ENCODE measurements around the gene KIF13A.
"Not testable (repeated sequence)": the region's sequence is repeated elsewhere in the genome, so short reads cannot be mapped to it uniquely, and the experiment has no call there.

The KIF13A gene

DNA sequence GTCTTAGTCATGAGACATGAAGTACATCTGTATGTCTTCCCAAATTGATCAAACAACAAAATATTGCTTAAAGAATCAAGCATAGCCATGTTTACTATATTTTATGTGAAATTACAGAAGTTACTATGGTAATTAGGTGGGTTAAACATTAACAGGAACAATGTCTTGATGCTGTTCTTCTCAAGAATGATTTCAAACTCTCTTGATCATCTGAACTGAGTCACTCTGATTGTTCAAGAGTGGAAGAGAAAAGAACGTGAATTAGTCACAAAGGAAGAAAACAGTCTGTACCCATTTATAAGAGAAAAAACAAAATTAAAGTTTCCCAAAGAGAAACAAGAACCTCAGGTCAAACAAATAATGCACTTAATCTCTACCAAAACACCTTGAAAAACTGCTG, 218.6 kb downstream of the KIF13A start:
- DNase-seq, result no peak

GRCh38 chr6:17768388-17768787, 219.0 kb downstream of the KIF13A start:
- no peak for DNase-seq

- no peak for DNase-seq
These were observed 224.8 kb downstream of the KIF13A start for GRCh38 chr6:17762651-17763050.

GRCh38 chr6:17758119-17758518, 229.3 kb downstream of the KIF13A start:
- no peak for DNase-seq

DNA sequence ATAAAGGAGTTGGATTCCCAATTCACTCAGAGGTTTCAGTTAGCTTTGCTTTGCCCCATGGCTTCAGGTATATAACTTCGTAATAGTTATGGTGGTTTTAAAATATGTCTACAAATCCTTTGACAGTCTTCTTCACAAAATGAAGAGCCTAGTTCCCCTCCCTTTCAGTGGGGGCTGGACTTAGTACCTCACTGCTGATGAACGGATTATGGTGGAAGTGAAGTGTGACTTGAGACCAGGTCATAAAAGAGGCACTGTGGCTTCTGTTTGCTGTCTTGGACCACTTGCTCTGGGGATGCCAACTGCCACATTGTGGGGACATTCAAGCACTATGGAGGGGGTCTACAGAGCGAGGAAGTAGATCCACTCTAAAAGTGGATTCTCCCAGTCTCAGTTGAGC, 233.2 kb downstream of the KIF13A start:
- no peak for DNase-seq

- not testable (repeated sequence) for DNase-seq
These were observed 242.1 kb downstream of the KIF13A start for GRCh38 chr6:17745324-17745723.

DNA sequence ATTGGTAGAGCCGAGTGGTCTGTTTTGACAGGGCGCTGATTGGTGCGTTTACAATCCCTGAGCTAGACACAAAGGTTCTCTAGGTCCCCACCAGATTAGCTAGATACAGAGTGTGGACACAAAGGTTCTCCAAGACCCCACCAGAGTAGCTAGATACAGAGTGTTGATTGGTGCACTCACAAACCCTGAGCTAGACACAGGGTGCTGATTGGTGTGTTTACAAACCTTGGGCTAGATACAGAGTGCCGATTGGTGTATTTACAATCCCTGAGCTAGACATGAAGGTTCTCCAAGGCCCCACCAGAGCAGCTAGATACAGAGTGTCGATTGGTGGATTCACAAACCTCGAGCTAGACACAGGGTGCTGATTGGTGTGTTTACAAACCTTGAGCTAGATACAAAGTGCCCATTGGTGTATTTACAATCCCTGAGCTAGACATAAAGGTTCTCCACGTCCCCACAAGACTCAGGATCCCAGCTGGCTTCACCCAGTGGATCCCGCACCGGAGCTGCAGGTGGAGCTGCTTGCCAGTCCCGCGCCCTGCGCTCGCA, 242.6 kb downstream of the KIF13A start:
- DNase-seq, result not testable (repeated sequence)

GRCh38 chr6:17744019-17744756, 243.2 kb downstream of the KIF13A start:
- no peak for DNase-seq

DNA sequence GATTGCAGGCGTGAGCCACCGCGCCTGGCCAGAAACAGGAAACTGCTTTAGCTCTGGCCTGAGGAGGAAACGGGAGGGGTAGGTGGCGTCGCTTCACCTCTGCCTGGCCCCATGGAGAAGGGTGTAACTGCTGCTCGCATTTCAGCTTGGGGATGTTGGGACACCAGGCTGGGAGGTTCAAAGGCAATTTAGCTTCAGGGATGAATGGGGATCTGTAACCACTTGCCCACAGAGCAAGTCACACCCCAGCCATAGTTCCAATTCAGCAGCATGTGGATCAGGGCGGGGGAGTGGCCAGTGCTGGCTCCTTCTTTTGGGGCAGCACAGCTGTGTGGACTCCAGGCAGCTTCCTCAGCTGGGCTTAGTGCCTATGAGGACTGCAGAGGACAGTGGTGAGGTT, 245.9 kb downstream of the KIF13A start:
- no peak for DNase-seq

DNA sequence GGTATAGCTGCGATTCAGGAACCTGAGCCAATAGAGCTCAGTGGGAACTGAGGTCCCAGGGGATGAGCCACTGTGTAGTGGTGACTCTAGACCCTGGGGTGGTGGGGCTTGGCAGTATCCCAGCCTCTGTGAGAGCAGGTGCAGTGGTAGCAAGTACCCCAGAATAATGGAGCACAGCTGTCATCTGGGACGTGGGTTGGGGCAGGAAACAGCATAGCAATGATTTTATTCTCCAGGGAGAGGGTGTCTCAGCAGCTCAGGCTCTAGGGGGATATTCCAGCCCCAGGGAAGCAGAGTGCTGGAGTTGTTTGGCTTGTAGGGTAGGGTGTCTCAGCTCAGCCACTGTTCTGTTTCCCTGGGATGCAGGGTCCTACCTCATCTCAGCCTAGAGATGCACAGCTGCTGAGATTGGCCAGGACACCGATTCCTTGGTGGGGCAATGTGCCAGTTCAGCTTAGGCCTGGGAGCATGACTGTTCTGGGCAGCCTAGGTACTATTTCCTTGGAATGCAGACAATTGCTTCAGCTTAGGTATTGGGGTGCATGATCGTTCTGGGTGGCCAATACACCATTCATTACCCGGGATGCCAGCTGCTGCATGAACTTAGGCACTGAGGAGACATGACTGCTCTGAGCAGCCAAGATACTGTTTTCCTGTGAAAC, 246.7 kb downstream of the KIF13A start:
- DNase-seq, result no peak

GRCh38 chr6:17737704-17738252, 249.7 kb downstream of the KIF13A start:
- DNase-seq, result no peak

- not testable (repeated sequence) for DNase-seq
These were observed 252.1 kb downstream of the KIF13A start for GRCh38 chr6:17735311-17735710.

DNA sequence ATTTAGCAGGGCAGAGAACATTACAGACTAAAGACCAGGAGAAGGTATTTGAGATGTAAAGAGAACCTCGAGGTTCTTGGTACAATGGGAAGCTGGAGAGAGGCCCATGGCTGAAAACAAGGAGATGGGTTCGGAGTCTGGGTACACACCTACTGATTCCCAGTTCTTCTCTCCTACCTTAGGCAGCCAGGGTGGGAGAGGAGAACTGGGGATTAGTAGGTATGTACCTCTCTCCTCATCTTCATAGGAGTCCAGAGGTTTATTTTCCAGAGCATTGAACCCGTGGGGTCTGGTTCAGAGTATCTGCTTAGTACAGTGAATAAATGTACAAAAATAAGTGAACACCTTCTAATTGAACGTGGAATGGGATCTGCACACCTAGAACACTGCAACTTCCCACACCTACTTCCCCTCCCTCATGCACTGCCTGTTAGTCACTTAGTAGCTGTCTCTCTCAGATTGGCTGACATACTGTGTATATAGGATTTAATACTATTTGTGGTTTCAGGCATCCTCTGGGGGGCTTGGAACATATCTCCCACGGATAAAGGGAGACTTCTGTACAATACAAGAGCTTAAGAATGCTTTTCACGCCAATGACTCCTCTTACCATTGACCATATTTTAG, 257.2 kb downstream of the KIF13A start:
- DNase-seq, result no peak

GRCh38 chr6:17729223-17730077, 258.0 kb downstream of the KIF13A start:
- DNase-seq, result no peak

- DNase-seq, result no peak
These were observed 258.7 kb downstream of the KIF13A start for GRCh38 chr6:17728551-17729222.

DNA sequence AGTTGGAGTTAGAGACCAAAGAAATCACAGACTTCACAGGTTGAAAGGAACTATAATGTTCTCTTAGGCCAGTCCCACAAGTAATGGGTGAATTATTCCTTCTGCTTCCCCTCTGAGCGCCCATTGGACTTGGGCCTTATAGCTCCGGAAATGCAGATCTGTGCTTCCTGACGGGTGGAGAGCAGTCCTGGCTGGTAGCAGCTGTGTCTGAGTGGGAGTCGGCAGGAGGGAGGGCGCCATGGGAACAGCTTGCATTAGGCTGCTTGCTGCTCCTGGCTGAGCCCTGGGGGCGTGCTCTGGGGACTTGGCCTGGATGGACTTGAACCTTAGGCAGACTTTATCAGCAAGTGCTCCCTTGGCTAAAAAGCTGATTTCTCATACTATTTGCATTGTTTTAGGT, 262.4 kb downstream of the KIF13A start:
- DNase-seq, result peak in 1 of 2 donors; percentile 3

DNA sequence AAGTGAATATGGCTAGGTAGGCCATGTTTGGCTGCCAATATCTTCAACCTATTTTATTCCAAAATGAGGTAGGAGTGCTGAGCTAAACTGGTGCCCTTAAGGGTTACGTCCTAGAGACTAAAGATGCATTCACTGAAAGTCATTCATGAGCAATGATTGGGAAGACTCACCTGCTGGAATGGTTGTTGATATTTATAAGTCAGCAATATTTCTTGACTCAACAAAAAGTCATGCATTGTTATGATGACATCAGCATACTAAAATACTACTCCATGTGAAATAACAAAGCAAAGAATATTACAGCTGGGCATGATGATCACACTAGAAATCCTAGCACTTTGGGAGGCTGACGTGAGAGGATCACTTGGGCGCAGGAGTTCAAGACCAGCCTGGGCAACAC, 263.1 kb downstream of the KIF13A start:
- DNase-seq, result no peak

GRCh38 chr6:17721671-17722070, 265.8 kb downstream of the KIF13A start:
- DNase-seq, result no peak

DNA sequence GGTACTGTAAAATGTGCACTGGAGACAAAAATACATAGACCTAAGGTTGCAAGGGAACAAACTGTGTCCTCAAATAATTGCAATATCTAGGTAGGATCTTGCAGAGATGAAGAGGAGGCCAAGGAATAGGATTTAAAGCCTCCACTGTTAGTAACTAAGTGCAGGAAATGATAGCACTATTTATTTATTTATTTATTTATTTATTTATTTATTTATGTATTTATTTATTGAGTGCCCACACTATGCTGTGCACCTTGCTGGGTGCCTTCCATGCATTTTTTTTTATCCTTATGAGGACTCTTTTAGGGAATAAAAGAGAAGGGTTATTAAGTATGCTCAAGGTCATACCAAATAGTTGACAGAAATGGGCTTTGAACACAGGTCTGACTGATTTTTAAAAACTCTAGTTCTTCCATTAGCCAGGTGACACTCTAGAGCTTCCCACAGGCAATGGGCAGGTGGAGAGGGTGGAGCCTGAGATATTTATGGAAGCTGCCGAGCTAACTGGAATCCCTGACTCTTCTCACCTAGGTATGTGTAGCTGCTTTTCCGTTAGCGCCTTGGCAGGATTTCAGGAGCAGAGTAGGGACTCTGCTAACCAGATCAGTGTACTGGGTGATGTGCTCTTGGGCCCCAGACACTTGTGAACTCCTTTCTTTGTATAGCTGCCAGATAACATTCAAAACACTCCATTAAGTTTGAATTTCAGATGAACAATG, 268.0 kb downstream of the KIF13A start:
- DNase-seq, result no peak

GRCh38 chr6:17716221-17716620, 271.2 kb downstream of the KIF13A start:
- DNase-seq, result no peak

Data from hippocampal formation (tissue), 2 donors.